A673 (cell line): ENCODE measurements around the gene DNAJC1.

Experiments
- CTCF ChIP-seq: fragments of 300-800, 200-600 bp; sonication (generic); conservative IDR thresholded peaks from 2 replicates; pipeline ENCODE4 v1.5.1; 2017; ENCODE audit warnings: low read depth, mild to moderate bottlenecking, antibody characterized with exemption, low read length, moderate library complexity, mixed read lengths
- EZH2 ChIP-seq: fragments of 200-600 bp; sonication (generic); IDR thresholded peaks from 2 replicates; pipeline ENCODE4 v1.6.1; 2017; ENCODE audit warnings: borderline replicate concordance, low read depth, mild to moderate bottlenecking, mixed read lengths, antibody characterized with exemption, low read length; ENCODE audit not compliant: poor library complexity, severe bottlenecking

GRCh38 chr10:21737106-21737505 lies 266.4 kb downstream of the DNAJC1 start:
- TF ChIP-seq CTCF (no peak), EZH2 (no peak)
